BE2C (cell line): ENCODE results near the gene TCFL5.

ENCODE experiments used
- DNase-seq: peaks from one replicate; pipeline ENCODE4 v3.0.0-alpha.2; 2020
- H3K27me3 ChIP-seq: fragments of 250-450 bp; sonication (Bioruptor Pico); 2 replicates; pipeline ENCODE4 v1.5.1; 2020; ENCODE audit warnings: mild to moderate bottlenecking
- H3K36me3 ChIP-seq: fragments of 250-450 bp; sonication (Bioruptor Pico); 2 replicates; pipeline ENCODE4 v1.5.1; 2020; ENCODE audit warnings: mild to moderate bottlenecking
- H3K4me1 ChIP-seq: fragments of 250-450 bp; sonication (Bioruptor Pico); 2 replicates; pipeline ENCODE4 v1.5.1; 2020
- H3K4me3 ChIP-seq: 2 replicates; pipeline ENCODE4 v1.5.1; 2011; ENCODE audit warnings: low read depth, low read length
- H3K9me3 ChIP-seq: fragments of 250-450 bp; sonication (Bioruptor Pico); 2 replicates; pipeline ENCODE4 v1.5.1; 2020
- CTCF ChIP-seq: IDR thresholded peaks from 2 replicates; pipeline ENCODE4 v1.5.1; 2012; ENCODE audit warnings: mild to moderate bottlenecking, low read depth, low read length

Gene TCFL5

GRCh38 chr20:62897666-62898065 lies 36.0 kb upstream of the TCFL5 start:
- Histone ChIP-seq H3K9me3 (no peaks in the 10 kb centered on the region), H3K4me1 (peaks cover 5% of the 10 kb centered on the region; the same call in 1 of the 2 replicates), H3K27me3 (no peaks in the 10 kb centered on the region), H3K36me3 (peaks cover 55% of the 10 kb centered on the region), H3K4me3 (no peak overlapping the region)
- no peak for DNase-seq
- TF ChIP-seq CTCF: no peak

- H3K36me3 ChIP-seq: peaks cover 58% of the 10 kb centered on the region
- no peak overlapping the region for H3K4me3 ChIP-seq
- no peak for DNase-seq
- peaks cover 5% of the 10 kb centered on the region; the same call in 1 of the 2 replicates for H3K4me1 ChIP-seq
- TF ChIP-seq CTCF: no peak
- H3K27me3 ChIP-seq: no peaks in the 10 kb centered on the region
- no peaks in the 10 kb centered on the region for H3K9me3 ChIP-seq
Observed at GRCh38 chr20:62896526-62896925, 34.9 kb upstream of the TCFL5 start.

- Histone ChIP-seq H3K27me3 (no peaks in the 10 kb centered on the region), H3K36me3 (peaks cover 62% of the 10 kb centered on the region), H3K4me3 (no peak overlapping the region), H3K9me3 (no peaks in the 10 kb centered on the region), H3K4me1 (peaks cover 5% of the 10 kb centered on the region; the same call in 1 of the 2 replicates)
- DNase-seq: no peak
- TF ChIP-seq CTCF: no peak
Observed at GRCh38 chr20:62895539-62895938, 33.9 kb upstream of the TCFL5 start.

GRCh38 chr20:62894261-62894660 lies 32.6 kb upstream of the TCFL5 start:
- Histone ChIP-seq H3K4me1 (no peaks in the 10 kb centered on the region), H3K27me3 (no peaks in the 10 kb centered on the region), H3K9me3 (no peaks in the 10 kb centered on the region), H3K4me3 (no peak overlapping the region), H3K36me3 (peaks cover 75% of the 10 kb centered on the region)
- TF ChIP-seq CTCF: no peak
- DNase-seq: no peak

GRCh38 chr20:62893700-62894099 lies 32.1 kb upstream of the TCFL5 start:
- no peak for DNase-seq
- no peaks in the 10 kb centered on the region for H3K4me1 ChIP-seq
- H3K27me3 ChIP-seq: no peaks in the 10 kb centered on the region
- peaks cover 81% of the 10 kb centered on the region for H3K36me3 ChIP-seq
- H3K9me3 ChIP-seq: no peaks in the 10 kb centered on the region
- H3K4me3 ChIP-seq: no peak overlapping the region
- peak; percentile 43 for TF ChIP-seq CTCF

GRCh38 chr20:62892348-62893304 lies 31.0 kb upstream of the TCFL5 start:
- peaks cover 92% of the 10 kb centered on the region for H3K36me3 ChIP-seq
- H3K9me3 ChIP-seq: no peaks in the 10 kb centered on the region
- H3K4me3 ChIP-seq: no peak overlapping the region
- no peak for DNase-seq
- TF ChIP-seq CTCF: no peak
- no peaks in the 10 kb centered on the region for H3K27me3 ChIP-seq
- H3K4me1 ChIP-seq: peaks cover 7% of the 10 kb centered on the region
